ENCODE measurements around the gene GRAMD2B. TPM values are rescaled to one million over a fixed set of nuclear protein-coding genes. Genes with fewer than 3 reads are reported as not detected.

Gene GRAMD2B
- total RNA-seq, 6 experiments from 2014 or later: 69.2 to 154 (median 80.5) TPM

DNA sequence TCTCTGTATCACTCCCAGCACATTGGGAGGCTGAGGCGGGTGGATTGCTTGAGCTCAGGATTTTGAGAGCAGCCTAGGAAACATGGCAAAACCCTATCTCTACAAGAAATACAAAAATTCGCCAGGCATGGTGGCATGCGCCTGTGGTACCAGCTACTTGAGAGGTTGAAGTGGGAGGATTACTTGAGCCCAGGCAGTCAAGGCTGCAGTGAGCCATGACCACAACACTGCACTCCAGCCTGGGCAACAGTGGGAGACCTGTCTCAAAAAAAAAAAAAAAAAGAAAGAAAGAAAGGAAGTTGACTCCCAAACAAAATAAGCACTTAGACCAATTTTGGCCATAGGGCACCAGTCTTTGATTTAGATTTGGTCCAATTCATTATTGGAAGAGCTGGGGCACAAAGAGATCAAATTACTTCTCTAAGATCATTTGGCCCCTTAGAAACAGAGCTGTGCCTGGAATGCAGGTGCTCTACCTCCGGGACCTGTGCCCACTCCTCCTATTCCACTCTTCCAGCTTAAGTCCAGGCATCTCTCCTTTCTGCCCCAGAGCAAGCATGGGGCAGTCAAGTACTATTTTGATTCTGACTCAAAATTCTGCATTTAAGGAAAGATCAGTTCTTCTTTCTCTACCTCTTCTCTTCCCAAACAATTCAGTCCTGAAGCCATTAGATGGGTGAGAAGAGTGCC is 112.8 kb downstream of the GRAMD2B start:
- no peak for DNase-seq
- Mint-ChIP-seq H3K4me1 (ENCODE audit: low read depth) (peaks cover 43% of the 10 kb centered on the region), H3K4me3 (no peak overlapping the region), H3K27ac (peak overlapping the region; percentile 59), H3K36me3 (ENCODE audit: low read depth) (no peaks in the 10 kb centered on the region), H3K9me3 (0 out of 2 replicates have a peak, but pooled peaks cover 7% of the 10 kb centered on the region), H3K27me3 (ENCODE audit: insufficient read depth) (peaks cover 2% of the 10 kb centered on the region)
- TF ChIP-seq, protein P1, sequence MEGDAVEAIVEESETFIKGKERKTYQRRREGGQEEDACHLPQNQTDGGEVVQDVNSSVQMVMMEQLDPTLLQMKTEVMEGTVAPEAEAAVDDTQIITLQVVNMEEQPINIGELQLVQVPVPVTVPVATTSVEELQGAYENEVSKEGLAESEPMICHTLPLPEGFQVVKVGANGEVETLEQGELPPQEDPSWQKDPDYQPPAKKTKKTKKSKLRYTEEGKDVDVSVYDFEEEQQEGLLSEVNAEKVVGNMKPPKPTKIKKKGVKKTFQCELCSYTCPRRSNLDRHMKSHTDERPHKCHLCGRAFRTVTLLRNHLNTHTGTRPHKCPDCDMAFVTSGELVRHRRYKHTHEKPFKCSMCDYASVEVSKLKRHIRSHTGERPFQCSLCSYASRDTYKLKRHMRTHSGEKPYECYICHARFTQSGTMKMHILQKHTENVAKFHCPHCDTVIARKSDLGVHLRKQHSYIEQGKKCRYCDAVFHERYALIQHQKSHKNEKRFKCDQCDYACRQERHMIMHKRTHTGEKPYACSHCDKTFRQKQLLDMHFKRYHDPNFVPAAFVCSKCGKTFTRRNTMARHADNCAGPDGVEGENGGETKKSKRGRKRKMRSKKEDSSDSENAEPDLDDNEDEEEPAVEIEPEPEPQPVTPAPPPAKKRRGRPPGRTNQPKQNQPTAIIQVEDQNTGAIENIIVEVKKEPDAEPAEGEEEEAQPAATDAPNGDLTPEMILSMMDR (IDR thresholded peaks at IDR 0.05): no peak

DNA sequence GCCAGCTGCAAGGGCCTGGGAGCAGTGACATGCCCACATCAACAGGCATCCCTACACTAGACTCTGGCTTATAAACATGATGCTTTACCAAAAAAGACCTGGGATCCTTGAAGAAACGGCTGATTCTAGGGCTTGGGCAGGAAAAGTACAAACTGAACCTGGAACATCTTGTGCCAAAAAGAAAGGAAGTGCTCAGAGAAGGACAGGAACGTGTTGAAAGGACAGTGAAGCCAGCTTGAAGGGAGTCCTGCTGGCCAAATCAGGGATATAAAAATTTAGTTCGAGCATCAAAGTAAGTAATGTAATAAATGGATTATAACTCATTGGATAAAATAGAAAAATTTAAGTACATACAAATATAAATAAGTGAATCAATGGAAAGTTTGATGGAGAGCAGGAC is 113.7 kb downstream of the GRAMD2B start:
- Mint-ChIP-seq H3K36me3 (ENCODE audit: low read depth) (no peaks in the 10 kb centered on the region), H3K9me3 (0 out of 2 replicates have a peak, but pooled peaks cover 7% of the 10 kb centered on the region), H3K4me1 (ENCODE audit: low read depth) (peaks cover 35% of the 10 kb centered on the region), H3K4me3 (peak overlapping the region; percentile 28; the same call in 1 of the 2 replicates), H3K27ac (peak overlapping the region; percentile 30), H3K27me3 (ENCODE audit: insufficient read depth) (peaks cover 2% of the 10 kb centered on the region)
- DNase-seq: no peak
- TF ChIP-seq, protein P1 (IDR thresholded peaks at IDR 0.05): peak; percentile 64

DNA sequence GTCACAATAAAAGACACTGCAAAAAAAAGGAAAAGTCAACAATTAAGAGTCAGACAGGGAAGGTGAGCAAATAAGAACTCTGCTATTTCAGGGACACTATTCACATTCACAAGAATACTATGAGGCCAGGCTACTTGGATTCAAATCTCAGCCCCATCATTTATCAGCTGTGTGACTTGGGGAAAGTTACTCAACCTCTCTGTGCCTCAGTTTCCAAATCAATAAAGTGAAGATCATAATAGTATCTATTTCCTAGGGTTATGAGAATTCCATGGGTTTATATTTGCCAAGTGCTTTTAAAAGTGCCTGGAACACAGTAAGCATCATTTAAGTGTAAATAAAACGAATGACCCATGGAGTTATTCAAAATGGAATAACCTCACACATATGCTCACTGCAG is 115.4 kb downstream of the GRAMD2B start:
- Mint-ChIP-seq H3K27ac (peak overlapping the region; percentile 92), H3K4me3 (no peak overlapping the region), H3K36me3 (ENCODE audit: low read depth) (no peaks in the 10 kb centered on the region), H3K27me3 (ENCODE audit: insufficient read depth) (peaks cover 2% of the 10 kb centered on the region), H3K9me3 (0 out of 2 replicates have a peak, but pooled peaks cover 7% of the 10 kb centered on the region), H3K4me1 (ENCODE audit: low read depth) (peaks cover 32% of the 10 kb centered on the region)
- TF ChIP-seq, protein P1 (IDR thresholded peaks at IDR 0.05): no peak
- DNase-seq: no peak

DNA sequence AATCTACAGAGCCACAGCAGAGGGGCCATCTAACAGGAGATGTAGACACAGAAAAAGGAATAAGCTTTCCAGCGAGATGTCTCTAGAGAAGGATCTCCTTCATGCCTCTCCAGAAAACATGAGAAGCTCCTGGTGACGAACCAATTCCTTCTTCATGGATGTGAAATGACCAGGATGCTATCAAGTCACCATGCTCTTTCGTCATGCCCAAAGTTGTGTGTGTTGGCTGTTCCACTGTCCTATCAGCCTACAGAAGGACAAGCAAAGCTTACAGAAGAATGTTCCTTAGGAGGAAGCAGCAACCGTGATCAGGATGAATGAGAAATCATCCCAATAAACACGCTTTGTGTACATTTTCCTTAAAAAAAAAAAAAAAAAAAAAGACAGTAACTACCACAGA is 117.4 kb downstream of the GRAMD2B start:
- Mint-ChIP-seq H3K27me3 (ENCODE audit: insufficient read depth) (peaks cover 2% of the 10 kb centered on the region), H3K27ac (no peak overlapping the region), H3K4me1 (ENCODE audit: low read depth) (peaks cover 32% of the 10 kb centered on the region), H3K9me3 (no peaks in the 10 kb centered on the region), H3K4me3 (no peak overlapping the region), H3K36me3 (ENCODE audit: low read depth) (peaks cover 4% of the 10 kb centered on the region; the same call in 1 of the 2 replicates)
- TF ChIP-seq, protein P1 (IDR thresholded peaks at IDR 0.05): no peak
- no peak for DNase-seq

DNA sequence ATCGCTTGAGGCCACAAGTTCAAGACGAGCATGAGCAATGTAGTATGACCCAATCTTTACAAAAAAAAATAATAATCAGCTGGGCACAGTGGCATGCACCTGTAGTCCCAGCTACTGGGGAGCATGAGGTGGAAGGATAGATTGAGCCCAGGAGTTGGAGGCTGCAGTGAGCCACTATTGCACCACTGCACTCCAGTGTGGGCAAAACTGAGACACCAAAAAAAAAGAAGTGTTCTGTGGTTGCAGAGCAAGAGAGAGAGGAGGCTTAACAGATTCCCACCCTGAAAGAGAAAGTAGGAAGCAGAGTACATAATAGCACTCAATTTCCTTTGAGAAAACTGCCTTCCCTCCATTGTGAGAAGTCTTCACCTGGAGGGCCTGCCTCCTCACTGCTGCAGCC is 119.2 kb downstream of the GRAMD2B start:
- peaks cover 2% of the 10 kb centered on the region for H3K27me3 Mint-ChIP-seq (ENCODE audit: insufficient read depth)
- TF ChIP-seq, protein P1 (IDR thresholded peaks at IDR 0.05): no peak
- no peaks in the 10 kb centered on the region for H3K9me3 Mint-ChIP-seq
- H3K36me3 Mint-ChIP-seq (ENCODE audit: low read depth): peaks cover 12% of the 10 kb centered on the region; the same call in 1 of the 2 replicates
- DNase-seq: no peak
- H3K4me1 Mint-ChIP-seq (ENCODE audit: low read depth): peaks cover 18% of the 10 kb centered on the region
- H3K4me3 Mint-ChIP-seq: no peak overlapping the region
- H3K27ac Mint-ChIP-seq: no peak overlapping the region
